ENCODE results near the gene MAP2K3.
"Not testable (repeated sequence)": the region's sequence is repeated elsewhere in the genome, so short reads cannot be mapped to it uniquely, and the experiment has no call there.

MAP2K3 gene

GRCh38 chr17:21313761-21314160, 29.2 kb downstream of the MAP2K3 start:
- DNase-seq = not testable (repeated sequence)

DNA sequence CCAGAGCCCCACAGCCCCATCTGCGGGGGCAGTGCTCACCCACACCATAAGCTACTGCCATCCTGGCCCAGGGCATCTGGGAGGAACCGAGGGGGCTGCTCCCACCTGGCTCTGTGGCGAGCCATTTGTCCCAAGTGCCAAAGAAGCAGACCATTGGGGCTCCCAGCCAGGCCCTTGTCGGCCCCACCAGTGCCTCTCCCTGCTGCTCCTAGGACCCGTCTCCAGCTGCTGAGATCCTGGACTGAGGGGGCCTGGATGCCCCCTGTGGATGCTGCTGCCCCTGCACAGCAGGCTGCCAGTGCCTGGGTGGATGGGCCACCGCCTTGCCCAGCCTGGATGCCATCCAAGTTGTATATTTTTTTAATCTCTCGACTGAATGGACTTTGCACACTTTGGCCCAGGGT, 29.8 kb downstream of the MAP2K3 start:
- DNase-seq = not testable (repeated sequence)

GRCh38 chr17:21314701-21315111, 30.2 kb downstream of the MAP2K3 start:
- DNase-seq = not testable (repeated sequence)

- not testable (repeated sequence) for DNase-seq
These were observed 30.9 kb downstream of the MAP2K3 start for GRCh38 chr17:21315246-21316000.

GRCh38 chr17:21316212-21316886, 31.8 kb downstream of the MAP2K3 start:
- DNase-seq = not testable (repeated sequence)

GRCh38 chr17:21316887-21317500, 32.5 kb downstream of the MAP2K3 start:
- DNase-seq = not testable (repeated sequence)

DNA sequence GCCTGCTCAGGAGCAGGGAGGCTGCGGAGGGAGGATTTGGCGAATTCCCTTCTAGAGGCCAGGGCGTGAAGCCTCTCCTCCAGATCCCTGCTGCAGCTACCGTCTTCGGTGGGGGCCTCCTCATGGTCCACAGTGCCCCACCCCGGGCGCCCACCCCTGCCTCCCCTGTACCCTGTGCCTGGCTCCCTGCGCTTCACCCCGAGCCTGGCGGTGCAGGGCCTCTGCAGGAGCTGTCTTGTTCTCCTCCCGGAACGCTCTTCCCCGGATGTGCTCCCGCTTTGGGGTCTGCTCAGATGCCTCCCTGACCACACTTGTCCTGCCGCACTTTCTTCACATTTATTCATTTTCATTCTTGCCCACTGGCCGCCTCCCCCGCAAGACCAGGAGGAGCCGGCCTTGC, 33.3 kb downstream of the MAP2K3 start:
- DNase-seq = not testable (repeated sequence)

- no peak for DNase-seq
These were observed 33.9 kb downstream of the MAP2K3 start for GRCh38 chr17:21318439-21318838.

GRCh38 chr17:21318856-21319255, 34.3 kb downstream of the MAP2K3 start:
- DNase-seq = not testable (repeated sequence)

DNA sequence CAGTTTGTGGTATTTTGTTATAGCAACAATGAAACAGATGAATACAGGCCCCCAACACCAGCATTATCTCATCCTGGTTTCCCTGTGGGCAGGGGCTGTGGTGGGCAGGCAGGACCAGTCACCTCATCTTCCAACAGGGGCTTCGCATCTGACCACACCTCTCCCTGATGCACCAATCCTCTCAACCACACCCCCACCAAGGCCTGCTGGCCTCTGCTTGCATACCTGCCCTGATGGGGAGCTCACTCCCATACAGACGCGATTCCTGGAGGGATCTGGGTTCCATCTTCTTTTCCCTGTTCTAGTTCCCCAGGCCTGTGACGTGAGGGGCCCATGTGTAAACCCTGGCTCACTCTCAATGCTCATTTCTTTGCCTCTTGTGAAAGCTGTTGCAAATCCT, 34.7 kb downstream of the MAP2K3 start:
- DNase-seq = not testable (repeated sequence)

GRCh38 chr17:21319686-21320375, 35.3 kb downstream of the MAP2K3 start:
- not testable (repeated sequence) for DNase-seq

GRCh38 chr17:21320430-21320829, 35.9 kb downstream of the MAP2K3 start:
- DNase-seq = not testable (repeated sequence)

- DNase-seq = not testable (repeated sequence)
These were observed 36.5 kb downstream of the MAP2K3 start for GRCh38 chr17:21321061-21321460.

- not testable (repeated sequence) for DNase-seq
These were observed 37.3 kb downstream of the MAP2K3 start for GRCh38 chr17:21321744-21322191.

DNA sequence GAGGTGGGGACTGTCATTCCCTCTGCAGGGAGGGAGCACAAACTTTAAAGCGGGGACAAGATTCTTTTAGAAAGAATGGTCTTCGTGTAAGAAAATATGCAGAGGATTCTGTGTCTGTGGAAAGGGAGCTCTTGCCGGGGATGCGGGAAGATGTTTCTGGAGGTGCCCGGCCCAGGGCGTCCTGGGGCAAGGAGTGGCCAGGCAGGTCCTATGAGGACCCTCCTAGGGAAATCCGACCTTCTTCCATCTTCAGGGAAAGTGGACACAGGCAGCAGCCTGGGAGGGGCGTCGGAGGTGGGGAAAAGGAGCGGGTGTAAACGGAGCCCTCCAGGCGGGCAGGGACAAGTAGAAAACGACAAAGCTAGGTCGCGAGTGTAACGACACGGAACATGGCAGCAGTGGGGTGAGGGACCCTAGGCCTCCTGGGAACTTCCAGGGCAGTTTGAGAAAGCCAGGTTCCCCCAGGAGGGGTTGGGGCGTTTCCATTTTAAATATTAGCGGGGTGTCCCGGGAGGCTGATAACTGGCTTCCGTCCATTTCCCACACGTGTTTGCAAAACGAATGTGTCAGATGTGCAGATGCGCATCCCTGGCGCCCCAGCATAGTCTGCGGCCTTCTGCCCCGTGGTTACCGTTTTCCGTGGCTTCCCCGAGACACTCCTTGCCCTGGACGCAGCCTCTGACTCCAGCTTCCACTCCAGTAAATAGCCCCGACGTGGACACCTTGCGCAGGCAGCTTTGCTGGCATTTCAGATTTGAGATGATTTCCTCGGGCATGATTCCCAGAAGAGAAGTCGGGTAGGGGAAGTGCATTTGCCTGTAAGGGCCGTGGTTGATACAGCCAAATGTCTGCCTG, 39.0 kb downstream of the MAP2K3 start:
- DNase-seq = not testable (repeated sequence)

GRCh38 chr17:21324741-21325140, 40.2 kb downstream of the MAP2K3 start:
- not testable (repeated sequence) for DNase-seq

DNA sequence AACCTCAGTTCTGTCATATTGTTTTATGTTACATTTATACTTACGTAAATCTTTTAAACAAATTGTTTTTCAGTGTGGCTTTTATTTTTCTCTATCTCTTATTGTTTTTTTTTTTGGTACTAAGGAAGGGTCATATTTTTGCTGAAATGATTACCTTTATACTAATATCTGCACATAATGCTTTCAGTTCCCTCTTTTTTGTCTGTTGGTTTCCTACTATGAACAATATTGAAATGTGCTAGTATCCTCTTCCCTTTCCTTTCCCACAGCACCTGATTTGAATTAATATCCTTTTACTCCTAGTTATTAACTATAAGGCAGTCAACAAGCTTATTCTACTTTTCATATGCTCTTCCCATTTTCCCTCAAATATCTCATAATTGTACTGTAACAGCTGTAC, 43.4 kb downstream of the MAP2K3 start:
- DNase-seq = not testable (repeated sequence)

- DNase-seq = not testable (repeated sequence)
These were observed 44.3 kb downstream of the MAP2K3 start for GRCh38 chr17:21328778-21329177.

- DNase-seq = no peak
These were observed 46.1 kb downstream of the MAP2K3 start for GRCh38 chr17:21330436-21331160.

DNA sequence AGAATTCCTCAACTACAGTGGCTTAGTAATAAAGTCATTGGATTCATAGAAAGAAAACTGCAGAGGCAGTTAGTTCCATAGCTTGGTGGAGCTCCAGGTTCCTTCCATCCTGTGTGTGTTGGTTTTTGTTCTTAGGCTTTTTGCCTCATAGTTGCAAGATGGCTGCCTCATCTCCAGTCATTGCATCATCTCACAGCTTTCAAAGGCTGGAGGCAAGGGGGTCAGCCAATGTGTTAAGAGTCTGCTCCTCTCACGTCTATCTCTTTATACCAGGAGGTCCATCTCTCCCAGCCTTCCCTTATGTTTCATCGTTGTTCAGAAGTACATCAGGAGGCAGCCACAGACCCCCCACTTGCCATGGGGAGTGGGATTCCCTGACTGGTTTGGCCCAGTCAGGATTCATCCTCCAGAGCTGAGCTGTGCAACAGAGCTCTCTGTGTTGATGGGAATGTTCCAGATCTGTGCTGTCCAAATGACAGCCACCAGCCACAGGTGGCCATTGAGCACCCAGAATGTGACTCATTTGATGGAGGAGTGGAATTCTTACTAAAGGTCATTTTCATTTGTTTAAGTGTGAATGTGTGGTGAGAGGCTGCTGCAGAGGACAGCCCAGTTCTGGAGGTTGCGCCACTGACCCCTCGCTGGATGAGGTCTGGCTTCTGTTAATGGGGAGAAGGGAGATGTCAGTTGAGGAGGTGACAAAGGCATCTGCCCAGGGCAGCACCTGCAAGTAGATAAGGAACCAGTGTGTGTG, 52.2 kb downstream of the MAP2K3 start:
- not testable (repeated sequence) for DNase-seq

All from activated CD4-positive, CD25-positive, alpha-beta regulatory T cell (primary cell).